ENCODE data around the gene KCNK13. TPM values are rescaled to one million over a fixed set of nuclear protein-coding genes. Genes with fewer than 3 reads are reported as not detected.

Gene KCNK13
- total RNA-seq, 1 experiment from 2014 or later = 0.11 TPM

- H3K9me3 ChIP-seq (ENCODE audit: low read depth, low read length, poor library complexity, severe bottlenecking) = no peaks in the 10 kb centered on the region
- H3K4me1 ChIP-seq (ENCODE audit: insufficient read depth, low read length, poor library complexity, severe bottlenecking) = no peaks in the 10 kb centered on the region
- no peak overlapping the region for H3K4me3 ChIP-seq (ENCODE audit: low read depth, low read length, poor library complexity, severe bottlenecking)
- no peaks in the 10 kb centered on the region for H3K27me3 ChIP-seq (replicated peaks; ENCODE audit: insufficient read depth, low read depth, low read length, poor library complexity)
- no peak overlapping the region for H3K27ac ChIP-seq (ENCODE audit: low read depth, low read length, poor library complexity, severe bottlenecking)
- no peak for TF ChIP-seq CTCF (conservative IDR thresholded peaks at IDR 0.05; ENCODE audit: low read depth, low read length)
- TF ChIP-seq EZH2 (IDR thresholded peaks at IDR 0.05; ENCODE audit: borderline replicate concordance, low read depth, low read length, poor library complexity, severe bottlenecking) = no peak
- intact Hi-C loops (cut with micrococcal nuclease; ENCODE audit: unreplicated experiment) = no loop called here
- no peak for DNase-seq (ENCODE audit: low spot score)
- ChIA-PET POLR2A (ENCODE audit: low non-redundant PET) (no interaction called here), CTCF (no interaction called here)
- BruUV-seq (replicated peaks) = no TSS peak
- H3K36me3 ChIP-seq (ENCODE audit: insufficient read depth, low read length, poor library complexity, severe bottlenecking) = no peaks in the 10 kb centered on the region
Observed at GRCh38 chr14:90093942-90094595, 32.3 kb downstream of the KCNK13 start.

- no peak for DNase-seq (ENCODE audit: low spot score)
- Histone ChIP-seq H3K27ac (ENCODE audit: low read depth, low read length, poor library complexity, severe bottlenecking) (no peak overlapping the region), H3K4me1 (ENCODE audit: insufficient read depth, low read length, poor library complexity, severe bottlenecking) (no peaks in the 10 kb centered on the region), H3K9me3 (ENCODE audit: low read depth, low read length, poor library complexity, severe bottlenecking) (no peaks in the 10 kb centered on the region), H3K36me3 (ENCODE audit: insufficient read depth, low read length, poor library complexity, severe bottlenecking) (no peaks in the 10 kb centered on the region), H3K4me3 (ENCODE audit: low read depth, low read length, poor library complexity, severe bottlenecking) (no peak overlapping the region), H3K27me3 (replicated peaks; ENCODE audit: insufficient read depth, low read depth, low read length, poor library complexity) (no peaks in the 10 kb centered on the region)
- ChIA-PET CTCF (no interaction called here), POLR2A (ENCODE audit: low non-redundant PET) (interaction anchor here (0.6 kb wide), 1 partner anchor 192 kb away, joined by 4 read pairs; no protein-coding TSS in a partner anchor)
- intact Hi-C loops (cut with micrococcal nuclease; ENCODE audit: unreplicated experiment) = no loop called here
- no TSS peak for BruUV-seq (replicated peaks)
- TF ChIP-seq EZH2 (IDR thresholded peaks at IDR 0.05; ENCODE audit: borderline replicate concordance, low read depth, low read length, poor library complexity, severe bottlenecking) = no peak
- no peak for TF ChIP-seq CTCF (conservative IDR thresholded peaks at IDR 0.05; ENCODE audit: low read depth, low read length)
Observed at GRCh38 chr14:90095096-90095495, 33.3 kb downstream of the KCNK13 start.

- CTCF ChIA-PET = no interaction called here
- intact Hi-C loops (cut with micrococcal nuclease; ENCODE audit: unreplicated experiment) = no loop called here
- no peaks in the 10 kb centered on the region for H3K9me3 ChIP-seq (ENCODE audit: low read depth, low read length, poor library complexity, severe bottlenecking)
- H3K27ac ChIP-seq (ENCODE audit: low read depth, low read length, poor library complexity, severe bottlenecking) = no peak overlapping the region
- no peak for TF ChIP-seq CTCF (conservative IDR thresholded peaks at IDR 0.05; ENCODE audit: low read depth, low read length)
- no peak for TF ChIP-seq EZH2 (IDR thresholded peaks at IDR 0.05; ENCODE audit: borderline replicate concordance, low read depth, low read length, poor library complexity, severe bottlenecking)
- no peaks in the 10 kb centered on the region for H3K27me3 ChIP-seq (replicated peaks; ENCODE audit: insufficient read depth, low read depth, low read length, poor library complexity)
- POLR2A ChIA-PET (ENCODE audit: low non-redundant PET) = no interaction called here
- H3K4me1 ChIP-seq (ENCODE audit: insufficient read depth, low read length, poor library complexity, severe bottlenecking) = no peaks in the 10 kb centered on the region
- H3K4me3 ChIP-seq (ENCODE audit: low read depth, low read length, poor library complexity, severe bottlenecking) = no peak overlapping the region
- no peaks in the 10 kb centered on the region for H3K36me3 ChIP-seq (ENCODE audit: insufficient read depth, low read length, poor library complexity, severe bottlenecking)
- BruUV-seq (replicated peaks) = no TSS peak
- no peak for DNase-seq (ENCODE audit: low spot score)
Observed at GRCh38 chr14:90096566-90096965, 34.8 kb downstream of the KCNK13 start.

Data from A673 (cell line).